ENCODE measurements around the gene KRTAP19-8.

GRCh38 chr21:31022306-31022705 lies 16.0 kb downstream of the KRTAP19-8 start:
- TF ChIP-seq SREBF2 (IDR thresholded peaks at IDR 0.05) (no peak), POLR2A (IDR thresholded peaks at IDR 0.05; ENCODE audit: low read length) (no peak)
